Measurements from ENCODE around the gene ACSBG1.

Gene ACSBG1

DNA sequence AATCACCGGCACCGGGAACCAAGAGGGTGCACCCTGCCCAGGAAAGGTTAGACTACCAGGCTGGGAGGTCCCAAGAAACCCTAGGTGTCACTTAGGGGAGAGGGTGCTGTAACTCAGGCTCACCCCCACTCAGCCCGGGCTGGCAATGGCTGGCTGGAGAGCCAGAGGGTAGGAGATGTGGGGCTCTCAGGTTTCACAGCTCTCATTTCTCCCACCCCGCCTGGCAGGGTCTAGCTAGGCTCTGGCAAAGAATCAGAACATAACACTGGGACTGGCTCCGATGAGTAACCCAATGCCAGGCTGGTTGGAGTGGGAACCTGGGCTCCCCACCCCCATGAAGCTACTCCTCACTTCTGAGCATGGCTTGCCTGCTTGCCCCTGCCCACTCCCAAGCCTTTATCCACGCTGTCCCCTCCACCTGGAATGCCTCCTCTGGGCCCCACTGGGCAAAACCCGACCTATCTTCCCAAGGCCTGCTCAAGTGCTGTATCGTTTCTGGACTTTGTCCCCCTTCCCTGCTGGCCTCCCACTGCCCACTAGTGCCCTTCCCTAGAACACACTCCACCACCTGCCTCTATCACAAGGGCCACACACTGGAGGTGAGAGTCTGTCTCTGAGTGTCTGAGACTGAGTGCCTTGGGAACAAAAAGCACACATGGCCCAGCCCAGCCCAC lies 105.2 kb downstream of the ACSBG1 start:
- peak overlapping the region; percentile 71 for H3K27ac ChIP-seq
- TF ChIP-seq, protein P1, sequence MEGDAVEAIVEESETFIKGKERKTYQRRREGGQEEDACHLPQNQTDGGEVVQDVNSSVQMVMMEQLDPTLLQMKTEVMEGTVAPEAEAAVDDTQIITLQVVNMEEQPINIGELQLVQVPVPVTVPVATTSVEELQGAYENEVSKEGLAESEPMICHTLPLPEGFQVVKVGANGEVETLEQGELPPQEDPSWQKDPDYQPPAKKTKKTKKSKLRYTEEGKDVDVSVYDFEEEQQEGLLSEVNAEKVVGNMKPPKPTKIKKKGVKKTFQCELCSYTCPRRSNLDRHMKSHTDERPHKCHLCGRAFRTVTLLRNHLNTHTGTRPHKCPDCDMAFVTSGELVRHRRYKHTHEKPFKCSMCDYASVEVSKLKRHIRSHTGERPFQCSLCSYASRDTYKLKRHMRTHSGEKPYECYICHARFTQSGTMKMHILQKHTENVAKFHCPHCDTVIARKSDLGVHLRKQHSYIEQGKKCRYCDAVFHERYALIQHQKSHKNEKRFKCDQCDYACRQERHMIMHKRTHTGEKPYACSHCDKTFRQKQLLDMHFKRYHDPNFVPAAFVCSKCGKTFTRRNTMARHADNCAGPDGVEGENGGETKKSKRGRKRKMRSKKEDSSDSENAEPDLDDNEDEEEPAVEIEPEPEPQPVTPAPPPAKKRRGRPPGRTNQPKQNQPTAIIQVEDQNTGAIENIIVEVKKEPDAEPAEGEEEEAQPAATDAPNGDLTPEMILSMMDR (conservative IDR thresholded peaks at IDR 0.05): no peak
- no peak for TF ChIP-seq ZFX (IDR thresholded peaks at IDR 0.05)

DNA sequence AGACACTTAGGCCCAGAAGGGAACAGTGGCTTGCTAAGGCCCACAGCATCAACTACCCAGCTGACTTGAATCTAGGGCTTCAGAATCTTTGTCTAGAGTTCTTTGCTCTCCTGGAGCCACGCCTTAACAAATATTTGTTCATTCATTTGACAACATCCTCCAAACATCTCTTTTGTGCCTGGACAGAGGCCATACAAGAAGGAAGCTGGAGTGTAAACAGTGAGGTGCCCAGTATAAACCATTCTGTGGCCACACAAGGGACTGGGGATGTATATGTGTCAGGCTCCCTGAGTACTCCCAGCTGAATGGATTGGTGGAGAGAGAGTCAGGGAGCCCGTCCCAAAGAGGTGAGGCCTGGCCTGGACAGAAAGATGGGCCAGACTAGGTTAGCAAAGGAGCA lies 106.5 kb downstream of the ACSBG1 start:
- TF ChIP-seq, protein P1 (conservative IDR thresholded peaks at IDR 0.05): no peak
- no peak for TF ChIP-seq ZFX (IDR thresholded peaks at IDR 0.05)
- H3K27ac ChIP-seq: peak overlapping the region; percentile 71

DNA sequence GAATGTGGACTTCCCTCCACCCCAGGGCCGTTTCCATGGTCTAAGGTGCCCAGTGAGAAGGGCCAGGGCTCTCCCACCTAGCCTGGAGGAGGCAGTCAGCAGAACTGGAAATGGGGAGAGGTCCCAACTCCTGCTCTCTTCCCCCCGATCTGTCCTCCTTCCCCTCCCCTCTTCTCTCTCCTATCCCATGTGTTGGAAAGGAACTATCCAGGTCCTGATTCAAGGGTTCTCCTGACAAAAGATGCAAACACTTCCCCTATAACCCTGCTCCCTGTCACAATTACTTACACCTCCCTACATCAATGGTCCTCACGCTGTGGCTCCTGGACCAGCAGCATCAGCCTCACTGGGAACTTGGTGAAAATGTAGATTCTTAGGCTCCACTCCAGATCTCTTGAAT lies 109.1 kb downstream of the ACSBG1 start:
- H3K27ac ChIP-seq: no peak overlapping the region
- TF ChIP-seq, protein P1 (conservative IDR thresholded peaks at IDR 0.05): no peak
- TF ChIP-seq ZFX (IDR thresholded peaks at IDR 0.05): no peak

DNA sequence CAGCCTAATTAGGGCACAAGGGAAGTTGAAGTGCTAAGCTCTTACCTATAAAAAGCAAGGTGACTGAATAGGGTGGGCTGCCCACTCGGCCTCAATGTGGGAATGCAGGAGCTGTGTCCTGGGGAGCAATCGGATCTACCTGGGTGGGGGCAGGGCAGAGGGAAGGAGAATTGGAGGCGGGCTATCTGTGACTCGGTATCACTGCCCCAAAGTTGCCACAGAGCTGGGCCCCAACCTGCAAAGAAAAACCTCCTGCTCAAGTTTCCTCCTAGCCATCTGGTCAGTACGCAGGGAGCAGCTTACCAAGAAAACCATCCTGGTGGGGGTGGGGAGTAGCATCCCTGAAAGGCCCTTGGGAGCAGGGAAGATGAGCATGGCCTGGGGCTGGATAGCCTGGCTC lies 113.8 kb downstream of the ACSBG1 start:
- H3K27ac ChIP-seq: no peak overlapping the region
- TF ChIP-seq ZFX (IDR thresholded peaks at IDR 0.05): no peak
- TF ChIP-seq, protein P1 (conservative IDR thresholded peaks at IDR 0.05): no peak
